T-helper 1 cell treated with Interleukin-12 subunit alpha and Interleukin-12 subunit beta and Interleukin-4 antibody, amounts not matched to agents 30 μg/mL and 1 μg/mL, for 36 hours (primary cell): ENCODE measurements around the gene CCDC181.
"Not testable (repeated sequence)": the region's sequence is repeated elsewhere in the genome, so short reads cannot be mapped to it uniquely, and the experiment has no call there.

Experiments used
- H3K27ac Mint-ChIP-seq: one replicate; pipeline ENCODE4 v1.8.0; 2021; ENCODE audit warnings: mild to moderate bottlenecking, mixed read lengths
- H3K27me3 Mint-ChIP-seq: one replicate; pipeline ENCODE4 v1.8.0; 2021; ENCODE audit warnings: low read depth, mixed read lengths
- H3K36me3 Mint-ChIP-seq: one replicate; pipeline ENCODE4 v1.8.0; 2021; ENCODE audit warnings: low read depth, mixed read lengths
- H3K4me1 Mint-ChIP-seq: one replicate; pipeline ENCODE4 v1.8.0; 2021; ENCODE audit warnings: low read depth, mixed read lengths
- H3K4me3 Mint-ChIP-seq: one replicate; pipeline ENCODE4 v1.8.0; 2021; ENCODE audit warnings: mild to moderate bottlenecking, moderate library complexity, mixed read lengths
- H3K9me3 Mint-ChIP-seq: one replicate; pipeline ENCODE4 v1.8.0; 2021; ENCODE audit warnings: mixed read lengths

The CCDC181 gene

DNA sequence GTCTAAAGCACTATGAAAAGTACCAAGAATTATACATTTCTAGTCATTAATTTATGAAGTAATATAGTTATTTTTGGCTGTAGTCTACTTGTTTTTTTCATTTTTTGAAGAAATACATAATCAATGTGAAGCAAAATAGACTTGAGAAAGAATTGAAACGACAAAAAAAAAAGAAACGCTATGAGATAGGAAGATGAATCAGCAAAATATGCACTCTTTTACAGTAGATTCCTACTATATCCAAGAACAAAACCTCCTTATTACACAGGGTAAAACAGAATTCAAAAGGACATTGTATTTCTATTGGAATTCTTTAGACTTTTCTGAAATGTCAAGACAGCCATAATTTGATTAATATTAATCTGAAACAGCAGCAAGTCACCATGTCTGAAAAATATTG, 25.6 kb upstream of the CCDC181 start:
- H3K9me3 Mint-ChIP-seq = peaks cover 11% of the 10 kb centered on the region
- peaks cover 2% of the 10 kb centered on the region for H3K4me1 Mint-ChIP-seq
- peaks cover 5% of the 10 kb centered on the region for H3K36me3 Mint-ChIP-seq
- H3K27ac Mint-ChIP-seq = no peak overlapping the region
- no peak overlapping the region for H3K4me3 Mint-ChIP-seq
- H3K27me3 Mint-ChIP-seq = peaks cover 38% of the 10 kb centered on the region

DNA sequence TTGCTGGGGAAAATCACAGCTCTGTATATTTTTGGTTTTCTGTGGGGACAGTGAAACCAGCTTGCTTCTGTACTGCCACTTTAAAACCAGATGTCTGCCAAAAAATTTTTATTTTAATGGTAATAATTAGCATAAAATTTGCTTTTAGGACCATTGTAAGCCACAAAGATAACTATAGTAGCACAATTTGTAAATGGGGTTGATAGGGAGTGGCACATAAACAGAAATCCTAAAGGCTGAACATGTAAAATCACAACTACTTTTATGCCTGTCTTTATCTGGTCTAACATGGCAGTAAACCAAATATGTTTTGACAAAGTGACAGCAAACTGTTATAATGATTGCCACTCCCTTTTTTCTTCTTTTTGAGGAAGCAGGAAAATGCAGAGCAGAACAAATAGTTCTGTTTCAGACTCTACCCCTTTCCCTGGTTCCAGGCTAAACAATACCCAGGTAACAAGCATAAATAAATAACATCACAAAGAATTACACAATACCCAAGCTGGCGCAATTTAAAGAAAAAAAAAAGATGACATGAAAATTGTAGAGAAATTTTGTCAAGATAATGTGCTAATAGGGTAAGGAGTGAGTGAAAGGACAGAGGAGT, 24.0 kb upstream of the CCDC181 start:
- Mint-ChIP-seq H3K4me3 (no peak overlapping the region), H3K27ac (no peak overlapping the region), H3K9me3 (no peaks in the 10 kb centered on the region), H3K36me3 (no peaks in the 10 kb centered on the region), H3K4me1 (peaks cover 2% of the 10 kb centered on the region), H3K27me3 (peaks cover 40% of the 10 kb centered on the region)

DNA sequence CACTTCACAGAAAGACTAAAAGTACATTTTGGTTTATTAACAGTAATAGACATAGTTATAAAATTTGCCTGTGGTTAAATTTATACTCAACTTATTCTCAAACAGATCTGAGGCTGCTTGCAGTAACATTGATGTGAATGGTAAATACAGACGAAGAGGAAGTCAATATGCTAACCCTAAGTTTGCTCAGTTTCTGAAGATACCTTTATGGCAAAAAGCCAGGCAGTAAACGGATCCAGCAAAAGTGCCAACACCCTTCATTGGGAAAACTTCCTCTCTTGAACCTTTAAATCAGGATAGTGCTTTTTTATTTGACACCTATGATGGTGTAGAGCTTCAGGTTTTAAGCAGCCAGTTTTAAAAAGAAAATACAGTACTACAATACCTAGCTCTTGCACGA, 16.6 kb upstream of the CCDC181 start:
- peaks cover 68% of the 10 kb centered on the region for H3K27me3 Mint-ChIP-seq

DNA sequence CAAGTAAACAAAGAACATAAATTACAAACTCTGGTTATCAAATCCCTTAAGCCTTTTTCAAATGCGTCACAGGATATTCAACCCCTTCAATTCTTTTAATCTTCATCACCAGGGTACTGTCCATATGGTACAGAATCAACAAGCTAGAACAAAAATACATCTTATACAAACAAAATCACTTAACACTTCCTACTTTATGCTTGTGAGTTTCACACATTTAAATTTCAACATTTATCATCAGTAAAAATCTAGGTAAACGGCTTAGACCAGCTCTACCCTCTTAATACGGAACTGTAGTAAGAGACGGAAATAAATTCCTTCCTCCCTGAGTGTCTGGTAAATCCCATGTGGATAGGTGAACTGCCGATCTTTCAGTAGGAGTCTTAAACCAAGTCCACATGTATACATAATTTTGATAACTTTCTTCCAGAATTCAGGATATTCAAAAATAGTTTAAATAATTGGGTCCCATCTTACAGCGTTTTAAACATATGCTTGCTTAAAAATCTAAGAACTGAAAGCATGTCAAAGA, 1.0 kb downstream of the CCDC181 start:
- H3K4me1 Mint-ChIP-seq = peaks cover 10% of the 10 kb centered on the region
- H3K36me3 Mint-ChIP-seq = peaks cover 3% of the 10 kb centered on the region
- H3K9me3 Mint-ChIP-seq = no peaks in the 10 kb centered on the region
- no peak overlapping the region for H3K27ac Mint-ChIP-seq
- H3K4me3 Mint-ChIP-seq = no peak overlapping the region
- H3K27me3 Mint-ChIP-seq = peaks cover 82% of the 10 kb centered on the region

More for the DNA sequence above, 16.6 kb upstream of the CCDC181 start:
- Mint-ChIP-seq H3K36me3 (no peaks in the 10 kb centered on the region), H3K9me3 (no peaks in the 10 kb centered on the region), H3K27ac (no peak overlapping the region), H3K4me3 (no peak overlapping the region), H3K4me1 (no peaks in the 10 kb centered on the region)

DNA sequence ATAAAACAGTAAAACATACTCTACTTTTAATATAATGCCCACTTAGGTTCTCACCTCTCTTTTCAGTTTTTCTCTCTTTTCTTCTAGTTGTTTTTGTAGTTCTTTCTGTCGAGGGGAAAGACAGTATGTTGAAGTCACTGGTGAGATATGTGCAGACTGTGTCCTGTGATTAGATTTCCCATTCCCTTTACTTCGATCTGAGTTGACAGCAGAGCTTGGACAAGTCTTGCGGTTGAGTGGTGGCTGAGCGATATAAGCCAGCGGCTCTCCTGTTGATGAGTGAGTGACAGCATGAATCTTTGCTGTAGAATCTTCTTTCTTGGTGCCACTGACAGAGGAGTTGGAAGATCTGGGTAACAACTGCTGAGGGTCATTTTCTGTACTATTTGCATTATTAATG, 6.0 kb downstream of the CCDC181 start:
- Mint-ChIP-seq H3K27ac (no peak overlapping the region), H3K9me3 (no peaks in the 10 kb centered on the region), H3K36me3 (no peaks in the 10 kb centered on the region), H3K4me1 (no peaks in the 10 kb centered on the region), H3K27me3 (peaks cover 58% of the 10 kb centered on the region), H3K4me3 (no peak overlapping the region)

DNA sequence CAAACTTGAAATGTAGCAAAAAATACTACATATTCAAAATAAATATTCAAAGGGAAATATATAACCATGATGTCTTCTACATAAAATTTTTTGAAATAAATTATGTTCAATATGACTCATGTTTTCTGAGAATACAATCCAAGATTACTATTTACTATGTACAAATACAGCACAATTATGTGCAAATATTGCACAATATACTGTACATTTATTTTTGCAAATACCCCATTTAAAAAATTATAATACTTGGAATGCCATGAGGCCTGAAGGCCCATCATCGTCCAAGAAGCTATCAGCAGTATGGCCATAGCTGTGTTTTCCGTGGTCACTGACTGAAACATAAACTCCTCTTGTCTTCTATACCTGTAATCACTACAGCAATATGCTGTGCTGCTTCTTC, 12.3 kb downstream of the CCDC181 start:
- no peaks in the 10 kb centered on the region for H3K36me3 Mint-ChIP-seq

DNA sequence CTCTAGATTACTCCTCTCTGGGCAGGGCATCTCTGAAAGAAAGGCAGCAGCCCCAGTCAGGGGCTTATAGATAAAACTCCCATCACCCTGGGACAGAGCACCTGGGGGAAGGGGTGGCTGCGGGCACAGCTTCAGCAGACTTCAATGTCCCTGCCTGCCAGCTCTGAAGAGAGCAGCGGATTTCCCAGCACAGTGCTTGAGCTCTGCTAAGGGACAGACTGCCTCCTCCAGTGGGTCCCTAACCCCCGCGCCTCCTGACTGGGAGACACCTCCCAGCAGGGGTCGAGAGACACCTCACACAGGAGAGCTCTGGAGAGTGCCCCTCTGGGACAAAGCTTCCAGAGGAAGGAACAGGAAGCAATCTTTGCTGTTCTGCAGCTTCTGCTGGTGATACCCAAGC, 18.9 kb downstream of the CCDC181 start:
- H3K4me1 Mint-ChIP-seq, H3K36me3 Mint-ChIP-seq, H3K4me3 Mint-ChIP-seq, H3K27ac Mint-ChIP-seq: not testable (repeated sequence)
- Mint-ChIP-seq H3K27me3 (peaks cover 19% of the 10 kb centered on the region), H3K9me3 (peaks cover 53% of the 10 kb centered on the region)

More for the DNA sequence above, 12.3 kb downstream of the CCDC181 start:
- Mint-ChIP-seq H3K27me3 (peaks cover 19% of the 10 kb centered on the region), H3K9me3 (peaks cover 13% of the 10 kb centered on the region), H3K27ac (no peak overlapping the region), H3K4me3 (no peak overlapping the region), H3K4me1 (no peaks in the 10 kb centered on the region)

DNA sequence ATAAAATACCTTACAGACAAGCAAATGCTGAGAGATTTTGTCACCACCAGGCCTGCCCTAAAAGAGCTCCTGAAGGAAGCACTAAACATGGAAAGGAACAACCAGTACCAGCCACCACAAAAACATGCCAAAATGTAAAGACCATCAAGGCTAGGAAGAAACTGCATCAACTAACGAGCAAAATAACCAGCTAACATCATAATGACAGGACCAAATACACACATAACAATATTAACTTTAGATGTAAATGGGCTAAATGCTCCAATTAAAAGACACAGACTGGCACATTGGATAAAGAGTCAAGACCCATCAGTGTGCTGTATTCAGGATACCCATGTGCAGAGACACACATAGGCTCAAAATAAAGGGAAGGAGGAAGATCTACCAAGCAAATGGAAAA, 24.7 kb downstream of the CCDC181 start:
- Mint-ChIP-seq H3K36me3 (peaks cover 33% of the 10 kb centered on the region), H3K9me3 (peaks cover 60% of the 10 kb centered on the region), H3K27me3 (peaks cover 15% of the 10 kb centered on the region)
- H3K4me1 Mint-ChIP-seq, H3K4me3 Mint-ChIP-seq, H3K27ac Mint-ChIP-seq: not testable (repeated sequence)

DNA sequence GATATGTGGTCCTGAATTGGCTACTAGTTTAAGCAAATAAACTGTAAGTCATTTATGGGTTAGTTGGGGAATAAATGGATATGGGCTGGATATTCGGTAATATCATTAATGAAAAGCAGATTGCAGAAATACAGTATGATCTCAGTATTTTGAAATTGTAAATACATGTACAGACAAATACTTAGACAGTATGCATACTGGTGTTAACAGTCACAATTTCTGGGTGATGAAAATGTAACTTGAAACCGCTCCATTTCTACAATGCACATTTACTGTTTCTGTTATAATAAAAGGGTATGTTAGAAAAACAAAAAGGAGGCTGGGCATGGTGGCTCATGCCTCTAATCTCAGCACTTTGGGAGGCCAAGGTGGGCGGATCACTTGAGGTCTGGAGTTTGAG, 31.3 kb downstream of the CCDC181 start:
- H3K4me1 Mint-ChIP-seq = no peaks in the 10 kb centered on the region
- no peak overlapping the region for H3K27ac Mint-ChIP-seq
- peaks cover 60% of the 10 kb centered on the region for H3K36me3 Mint-ChIP-seq
- H3K27me3 Mint-ChIP-seq = no peaks in the 10 kb centered on the region
- peaks cover 12% of the 10 kb centered on the region for H3K9me3 Mint-ChIP-seq
- H3K4me3 Mint-ChIP-seq = no peak overlapping the region

DNA sequence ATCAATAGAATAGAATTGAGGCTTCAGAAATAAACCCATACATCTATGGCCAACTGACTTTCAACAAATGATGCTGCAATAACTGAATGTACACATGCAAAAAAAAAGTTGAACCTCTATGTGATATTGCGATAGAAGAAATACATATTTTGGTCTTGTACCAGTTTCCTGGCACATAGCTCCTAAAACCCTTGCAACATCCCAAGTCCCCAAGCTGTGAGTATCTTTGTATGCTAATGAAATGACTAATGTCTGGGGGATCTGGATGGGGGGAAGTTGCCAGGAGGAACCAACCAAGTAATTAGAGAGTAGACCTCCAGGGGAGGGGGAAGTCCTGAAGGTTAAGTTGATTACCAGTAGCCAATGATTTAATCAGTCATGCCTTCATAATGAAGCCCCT, 34.9 kb downstream of the CCDC181 start:
- H3K4me3 Mint-ChIP-seq = no peak overlapping the region
- no peaks in the 10 kb centered on the region for H3K9me3 Mint-ChIP-seq
- no peak overlapping the region for H3K27ac Mint-ChIP-seq
- peaks cover 14% of the 10 kb centered on the region for H3K4me1 Mint-ChIP-seq
- H3K27me3 Mint-ChIP-seq = no peaks in the 10 kb centered on the region
- peaks cover 60% of the 10 kb centered on the region for H3K36me3 Mint-ChIP-seq

DNA sequence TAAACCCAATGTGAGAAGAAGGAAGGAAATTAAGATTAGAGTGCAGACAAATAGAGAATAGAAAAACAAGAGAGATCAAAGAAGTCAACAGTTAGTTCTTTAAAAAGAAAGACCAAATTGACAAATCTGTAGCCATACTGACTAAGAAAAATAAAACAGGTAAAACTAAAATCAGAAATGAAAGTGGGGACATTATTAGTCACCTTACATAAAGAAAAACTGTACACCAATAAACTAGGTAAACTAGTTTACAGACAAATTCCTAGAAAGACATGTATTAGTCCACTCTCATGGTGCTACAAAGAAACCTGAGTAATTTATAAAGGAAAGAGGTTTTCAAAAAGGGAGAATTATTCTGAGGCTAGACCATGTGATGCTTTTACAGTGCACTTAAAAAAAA, 37.0 kb downstream of the CCDC181 start:
- Mint-ChIP-seq H3K27ac (peak overlapping the region; percentile 3), H3K4me1 (peaks cover 14% of the 10 kb centered on the region), H3K36me3 (peaks cover 53% of the 10 kb centered on the region)

DNA sequence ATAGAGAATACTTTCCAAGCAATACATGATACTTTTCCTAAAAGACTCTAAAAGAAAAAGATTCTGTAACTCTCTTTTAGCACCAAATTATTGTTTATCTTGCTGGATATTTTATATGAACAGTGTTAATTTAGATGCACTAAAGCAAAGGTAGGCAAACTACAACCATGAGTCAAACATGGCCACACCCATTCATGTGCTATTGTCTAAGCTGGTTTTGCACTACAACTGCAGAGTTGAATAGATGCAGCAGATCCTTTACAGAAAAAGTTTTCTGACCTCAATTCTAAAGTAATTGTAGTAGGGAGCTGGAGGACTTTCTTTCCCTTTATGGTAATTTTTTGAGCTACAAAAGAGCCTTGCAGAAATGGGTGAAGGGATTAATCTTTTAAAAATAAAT, 39.9 kb downstream of the CCDC181 start:
- Mint-ChIP-seq H3K27ac (no peak overlapping the region), H3K9me3 (no peaks in the 10 kb centered on the region), H3K27me3 (no peaks in the 10 kb centered on the region), H3K36me3 (peaks cover 38% of the 10 kb centered on the region), H3K4me1 (peaks cover 14% of the 10 kb centered on the region), H3K4me3 (no peak overlapping the region)

More for the DNA sequence above, 37.0 kb downstream of the CCDC181 start:
- Mint-ChIP-seq H3K4me3 (no peak overlapping the region), H3K9me3 (no peaks in the 10 kb centered on the region), H3K27me3 (no peaks in the 10 kb centered on the region)

DNA sequence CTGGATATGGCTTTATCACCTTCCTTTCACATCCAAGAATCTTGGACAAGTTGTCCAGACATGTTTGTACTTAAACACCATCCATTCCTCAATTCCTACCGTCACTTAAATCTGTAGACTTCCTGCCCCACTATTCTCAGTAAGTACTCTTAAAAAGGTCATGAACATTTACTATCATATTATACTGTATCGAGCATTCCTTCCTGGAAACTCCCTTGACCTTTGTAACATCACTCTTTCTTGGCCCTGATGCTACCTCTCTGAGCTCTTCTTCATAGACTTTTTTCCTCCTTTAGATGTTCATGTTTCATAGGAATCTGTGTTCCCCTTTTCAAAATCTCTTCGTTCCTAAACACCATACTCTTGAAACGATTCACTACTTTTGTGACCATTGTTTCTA, 43.8 kb downstream of the CCDC181 start:
- Mint-ChIP-seq H3K36me3 (peaks cover 35% of the 10 kb centered on the region), H3K9me3 (no peaks in the 10 kb centered on the region), H3K27me3 (no peaks in the 10 kb centered on the region), H3K4me3 (no peak overlapping the region), H3K27ac (no peak overlapping the region), H3K4me1 (peaks cover 4% of the 10 kb centered on the region)

DNA sequence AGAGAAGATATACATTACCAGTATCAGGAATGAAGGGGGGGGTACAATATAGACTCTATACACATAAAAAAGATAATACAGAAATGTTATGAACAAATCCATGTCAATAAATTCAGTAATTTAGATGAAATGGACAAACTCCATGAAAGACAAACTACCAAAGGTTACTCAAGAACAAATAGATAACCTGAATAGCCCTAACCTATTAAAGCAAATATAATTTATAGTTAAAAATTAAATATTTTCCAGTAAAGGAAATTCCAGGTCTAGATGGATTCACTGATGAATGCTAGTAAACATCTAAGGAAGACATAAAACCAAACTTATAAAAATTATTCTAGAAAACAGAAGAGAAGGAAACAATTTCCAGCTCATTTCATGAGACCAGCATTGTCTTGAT, 46.1 kb downstream of the CCDC181 start:
- Mint-ChIP-seq H3K4me1 (peaks cover 8% of the 10 kb centered on the region), H3K27me3 (no peaks in the 10 kb centered on the region), H3K36me3 (peaks cover 38% of the 10 kb centered on the region), H3K27ac (no peak overlapping the region), H3K9me3 (no peaks in the 10 kb centered on the region), H3K4me3 (no peak overlapping the region)

DNA sequence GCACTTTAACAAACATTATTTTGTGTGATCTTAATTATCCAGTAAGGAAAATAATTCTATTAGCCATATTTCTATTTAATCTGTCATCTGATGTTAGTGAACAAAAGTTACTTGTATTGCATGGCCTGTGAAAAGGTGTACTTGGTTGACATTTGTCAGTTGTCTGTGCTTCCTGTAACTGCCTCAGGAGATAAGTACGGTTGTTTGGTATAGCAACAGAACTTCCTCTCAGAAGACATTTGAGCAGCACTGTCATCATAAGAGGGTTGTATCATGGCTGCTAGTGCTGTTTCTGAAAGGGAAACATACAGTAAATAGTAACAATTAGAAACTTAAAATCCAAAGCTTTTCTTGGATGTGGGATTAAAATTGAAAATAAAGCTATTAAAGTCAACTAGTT, 55.9 kb downstream of the CCDC181 start:
- Mint-ChIP-seq H3K27me3 (no peaks in the 10 kb centered on the region), H3K4me3 (peak overlapping the region; percentile 45), H3K9me3 (no peaks in the 10 kb centered on the region), H3K4me1 (peaks cover 22% of the 10 kb centered on the region), H3K27ac (peak overlapping the region; percentile 64), H3K36me3 (peaks cover 21% of the 10 kb centered on the region)

DNA sequence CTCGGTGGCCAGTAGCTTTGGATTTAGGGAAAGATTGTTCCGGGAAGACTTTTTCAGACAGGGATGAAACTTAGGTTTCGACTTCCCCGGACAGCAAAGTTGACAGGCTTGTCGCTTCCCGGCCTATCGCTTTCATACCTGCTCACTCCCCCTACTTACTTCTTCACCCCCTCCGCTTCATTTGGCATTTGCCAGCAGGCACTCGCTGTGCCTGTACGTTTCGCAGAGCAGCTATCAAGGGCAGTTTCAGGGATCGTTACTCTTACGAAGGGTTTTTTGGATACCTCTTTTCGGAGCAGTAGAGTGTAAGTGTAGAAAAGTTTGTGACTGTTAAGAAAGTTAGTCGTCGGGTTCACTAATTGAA, 58.9 kb downstream of the CCDC181 start:
- H3K36me3 Mint-ChIP-seq = peaks cover 25% of the 10 kb centered on the region
- no peak overlapping the region for H3K27ac Mint-ChIP-seq
- H3K27me3 Mint-ChIP-seq = no peaks in the 10 kb centered on the region
- H3K9me3 Mint-ChIP-seq = no peaks in the 10 kb centered on the region
- no peak overlapping the region for H3K4me3 Mint-ChIP-seq
- peaks cover 32% of the 10 kb centered on the region for H3K4me1 Mint-ChIP-seq
